ENCODE data around the gene QRSL1. TPM values are rescaled to one million over a fixed set of nuclear protein-coding genes. Genes with fewer than 3 reads are reported as not detected.

QRSL1 gene
- total RNA-seq, 1 experiment from 2014 or later = 61.4 TPM

DNA sequence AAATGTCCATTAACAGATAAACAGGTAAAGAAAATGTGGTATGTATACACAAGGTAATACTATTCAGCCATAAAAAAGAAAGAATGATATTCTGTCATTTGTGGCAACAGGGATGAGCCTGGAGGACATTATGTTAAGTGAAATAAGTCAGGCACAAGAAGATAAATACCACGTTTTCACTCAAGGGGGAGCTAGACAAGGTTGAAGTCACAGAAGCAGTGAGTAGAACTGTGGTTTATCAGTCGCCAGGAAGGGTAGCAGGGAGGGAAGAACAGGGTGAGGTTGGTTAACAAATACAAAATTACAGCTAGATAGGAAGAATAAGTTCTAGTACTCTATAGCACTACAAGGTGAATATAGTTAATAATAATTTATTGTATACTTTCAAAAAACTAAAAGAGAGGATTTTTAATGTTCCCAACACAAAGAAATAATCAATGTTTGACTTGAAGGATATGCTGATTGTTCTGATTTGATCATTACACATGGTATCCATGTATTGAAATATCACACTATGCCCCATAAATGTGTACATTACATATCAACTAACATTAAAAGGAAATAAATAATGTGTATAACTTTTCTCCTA is 21.2 kb upstream of the QRSL1 start:
- no peaks in the 10 kb centered on the region for H3K9me2 ChIP-seq (replicated peaks; ENCODE audit: insufficient read depth, low read length)
- peak overlapping the region; percentile 56 for H3K4me2 ChIP-seq (ENCODE audit: low read depth, low read length, poor library complexity, severe bottlenecking)
- no peaks in the 10 kb centered on the region for H4K20me1 ChIP-seq (ENCODE audit: insufficient read depth, low read depth, low read length)
- no peaks in the 10 kb centered on the region for H3K27me3 ChIP-seq (ENCODE audit: low read length)
- DNase-seq = peak; percentile 93
- peak overlapping the region; percentile 9; the same call in 1 of the 2 replicates for H3K4me3 ChIP-seq (ENCODE audit: low read length)
- H2AFZ ChIP-seq (ENCODE audit: low read length) = no peak overlapping the region
- peaks cover 67% of the 10 kb centered on the region for H3K4me1 ChIP-seq (ENCODE audit: low read length)
- H3K9me3 ChIP-seq (ENCODE audit: low read length) = no peaks in the 10 kb centered on the region
- H3K79me2 ChIP-seq (ENCODE audit: low read length) = peaks cover 25% of the 10 kb centered on the region
- peaks cover 34% of the 10 kb centered on the region; the same call in 1 of the 2 replicates for H3K36me3 ChIP-seq (ENCODE audit: insufficient read depth, low read length)
- H3K9ac ChIP-seq (ENCODE audit: low read length) = no peak overlapping the region
- peak overlapping the region; percentile 84 for H3K27ac ChIP-seq (ENCODE audit: low read length)

GRCh38 chr6:106609699-106610098 is 19.7 kb upstream of the QRSL1 start:
- Histone ChIP-seq H3K4me2 (ENCODE audit: low read depth, low read length, poor library complexity, severe bottlenecking) (no peak overlapping the region), H3K4me1 (ENCODE audit: low read length) (peaks cover 65% of the 10 kb centered on the region)

GRCh38 chr6:106611030-106611429 is 18.3 kb upstream of the QRSL1 start:
- Histone ChIP-seq H3K4me3 (ENCODE audit: low read length) (no peak overlapping the region), H2AFZ (ENCODE audit: low read length) (no peak overlapping the region), H4K20me1 (ENCODE audit: insufficient read depth, low read depth, low read length) (no peaks in the 10 kb centered on the region), H3K9me3 (ENCODE audit: low read length) (no peaks in the 10 kb centered on the region), H3K4me1 (ENCODE audit: low read length) (peaks cover 73% of the 10 kb centered on the region), H3K9me2 (replicated peaks; ENCODE audit: insufficient read depth, low read length) (no peaks in the 10 kb centered on the region), H3K27ac (ENCODE audit: low read length) (peak overlapping the region; percentile 68), H3K9ac (ENCODE audit: low read length) (no peak overlapping the region), H3K36me3 (ENCODE audit: insufficient read depth, low read length) (peaks cover 31% of the 10 kb centered on the region; the same call in 1 of the 2 replicates), H3K79me2 (ENCODE audit: low read length) (peaks cover 24% of the 10 kb centered on the region), H3K4me2 (ENCODE audit: low read depth, low read length, poor library complexity, severe bottlenecking) (peak overlapping the region; percentile 11), H3K27me3 (ENCODE audit: low read length) (no peaks in the 10 kb centered on the region)
- no peak for DNase-seq

More at GRCh38 chr6:106609699-106610098, 19.7 kb upstream of the QRSL1 start:
- Histone ChIP-seq H3K27me3 (ENCODE audit: low read length) (no peaks in the 10 kb centered on the region), H2AFZ (ENCODE audit: low read length) (no peak overlapping the region), H3K79me2 (ENCODE audit: low read length) (peaks cover 30% of the 10 kb centered on the region), H3K9me2 (replicated peaks; ENCODE audit: insufficient read depth, low read length) (no peaks in the 10 kb centered on the region), H3K9ac (ENCODE audit: low read length) (peak overlapping the region; percentile 25; the same call in 1 of the 2 replicates), H4K20me1 (ENCODE audit: insufficient read depth, low read depth, low read length) (no peaks in the 10 kb centered on the region), H3K27ac (ENCODE audit: low read length) (peak overlapping the region; percentile 84), H3K4me3 (ENCODE audit: low read length) (no peak overlapping the region), H3K36me3 (ENCODE audit: insufficient read depth, low read length) (peaks cover 33% of the 10 kb centered on the region; the same call in 1 of the 2 replicates), H3K9me3 (ENCODE audit: low read length) (no peaks in the 10 kb centered on the region)
- peak; percentile 84 for DNase-seq

DNA sequence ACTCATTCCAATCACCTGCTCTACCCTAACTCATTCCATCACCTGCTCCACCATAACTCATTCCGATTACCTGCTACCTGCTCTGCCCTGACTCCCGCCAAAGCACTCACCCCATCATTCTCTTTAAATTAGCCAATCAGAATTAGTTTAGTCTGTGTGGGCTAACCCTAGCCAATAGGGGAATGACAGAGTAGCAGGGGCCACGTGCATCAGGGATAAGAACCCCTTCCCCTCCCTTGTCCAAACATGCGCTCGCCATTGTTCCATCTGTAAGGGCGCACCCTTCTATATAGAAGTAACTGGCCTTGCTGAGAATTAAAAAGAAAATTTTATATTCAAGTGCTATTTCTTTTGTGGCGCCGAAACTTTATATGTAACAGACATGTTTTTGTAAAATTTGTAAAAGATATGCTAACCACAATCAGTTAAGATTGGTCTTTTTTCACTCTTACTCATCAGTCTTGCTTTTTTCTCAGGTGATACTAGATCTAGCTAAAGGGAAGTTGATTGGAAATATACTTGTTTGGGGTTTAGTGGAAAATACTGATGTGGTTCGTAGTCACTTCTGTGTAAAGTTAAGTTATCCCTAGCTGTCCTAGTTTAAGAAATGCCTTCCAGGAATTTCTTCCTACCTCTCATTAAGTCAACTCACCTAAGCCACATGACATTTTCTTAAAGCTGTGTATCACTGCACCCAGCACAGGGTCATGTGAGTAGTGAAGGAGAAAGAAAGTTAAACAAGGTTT is 16.5 kb upstream of the QRSL1 start:
- Histone ChIP-seq H3K9me3 (ENCODE audit: low read length) (no peaks in the 10 kb centered on the region), H3K9ac (ENCODE audit: low read length) (no peak overlapping the region), H3K27ac (ENCODE audit: low read length) (peak overlapping the region; percentile 85; the same call in 1 of the 2 replicates), H2AFZ (ENCODE audit: low read length) (no peak overlapping the region), H3K9me2 (replicated peaks; ENCODE audit: insufficient read depth, low read length) (no peaks in the 10 kb centered on the region), H4K20me1 (ENCODE audit: insufficient read depth, low read depth, low read length) (no peaks in the 10 kb centered on the region), H3K4me1 (ENCODE audit: low read length) (peaks cover 68% of the 10 kb centered on the region), H3K79me2 (ENCODE audit: low read length) (peaks cover 9% of the 10 kb centered on the region), H3K36me3 (ENCODE audit: insufficient read depth, low read length) (peaks cover 29% of the 10 kb centered on the region; the same call in 1 of the 2 replicates), H3K27me3 (ENCODE audit: low read length) (no peaks in the 10 kb centered on the region), H3K4me3 (ENCODE audit: low read length) (no peak overlapping the region), H3K4me2 (ENCODE audit: low read depth, low read length, poor library complexity, severe bottlenecking) (no peak overlapping the region)
- no peak for DNase-seq

DNA sequence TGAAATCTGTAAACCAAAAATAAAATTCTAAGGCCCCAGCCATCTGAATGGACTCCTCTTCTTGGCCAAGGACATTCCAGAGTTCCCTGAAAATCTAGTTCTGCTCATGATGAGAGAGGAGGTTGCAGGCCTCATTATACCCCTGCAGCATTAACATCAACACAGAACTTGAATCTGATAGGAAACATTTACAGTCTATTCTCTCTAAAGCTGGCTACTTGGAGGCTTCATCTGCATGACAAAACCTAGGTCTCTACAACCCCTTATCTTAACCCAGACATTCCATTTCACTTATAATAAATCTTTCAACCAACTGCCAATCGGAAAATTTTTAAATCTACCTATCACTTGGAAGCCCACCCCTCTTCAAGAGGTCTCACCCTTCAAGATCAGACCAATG is 15.8 kb upstream of the QRSL1 start:
- Histone ChIP-seq H3K79me2 (ENCODE audit: low read length) (peaks cover 6% of the 10 kb centered on the region; the same call in 1 of the 2 replicates), H3K27me3 (ENCODE audit: low read length) (no peaks in the 10 kb centered on the region), H3K9me2 (replicated peaks; ENCODE audit: insufficient read depth, low read length) (no peaks in the 10 kb centered on the region), H3K36me3 (ENCODE audit: insufficient read depth, low read length) (peaks cover 32% of the 10 kb centered on the region; the same call in 1 of the 2 replicates), H3K9ac (ENCODE audit: low read length) (no peak overlapping the region), H3K4me2 (ENCODE audit: low read depth, low read length, poor library complexity, severe bottlenecking) (no peak overlapping the region), H3K27ac (ENCODE audit: low read length) (peak overlapping the region; percentile 85), H3K4me1 (ENCODE audit: low read length) (peaks cover 67% of the 10 kb centered on the region), H4K20me1 (ENCODE audit: insufficient read depth, low read depth, low read length) (no peaks in the 10 kb centered on the region), H3K9me3 (ENCODE audit: low read length) (no peaks in the 10 kb centered on the region), H2AFZ (ENCODE audit: low read length) (no peak overlapping the region), H3K4me3 (ENCODE audit: low read length) (no peak overlapping the region)
- no peak for DNase-seq

DNA sequence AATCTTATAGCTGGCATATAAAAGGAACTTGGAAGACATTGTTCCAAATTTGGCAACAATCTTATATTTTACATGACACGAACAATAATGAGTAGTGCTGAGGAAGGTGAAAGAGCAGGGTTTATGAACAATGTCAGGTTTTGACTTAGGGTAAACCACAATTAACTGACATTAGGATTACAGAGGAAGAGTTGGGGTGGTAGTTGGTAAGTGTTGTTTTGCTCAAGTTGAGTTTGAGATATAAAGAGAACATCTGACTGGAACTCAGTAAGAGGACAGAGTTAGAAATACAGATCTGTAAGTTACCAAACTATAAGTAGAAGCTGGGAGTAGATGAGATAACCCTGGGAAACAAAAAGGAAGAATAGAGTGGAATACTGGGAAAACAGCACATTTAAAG is 15.2 kb upstream of the QRSL1 start:
- H3K79me2 ChIP-seq (ENCODE audit: low read length) = peaks cover 5% of the 10 kb centered on the region; the same call in 1 of the 2 replicates
- no peaks in the 10 kb centered on the region for H3K9me3 ChIP-seq (ENCODE audit: low read length)
- 0 out of 2 replicates have a peak overlapping the region, but pooled peaks have one; percentile 16 for H2AFZ ChIP-seq (ENCODE audit: low read length)
- H3K9me2 ChIP-seq (replicated peaks; ENCODE audit: insufficient read depth, low read length) = no peaks in the 10 kb centered on the region
- no peak for DNase-seq
- H4K20me1 ChIP-seq (ENCODE audit: insufficient read depth, low read depth, low read length) = no peaks in the 10 kb centered on the region
- H3K9ac ChIP-seq (ENCODE audit: low read length) = peak overlapping the region; percentile 46
- H3K27ac ChIP-seq (ENCODE audit: low read length) = peak overlapping the region; percentile 85
- peaks cover 67% of the 10 kb centered on the region for H3K4me1 ChIP-seq (ENCODE audit: low read length)
- H3K27me3 ChIP-seq (ENCODE audit: low read length) = no peaks in the 10 kb centered on the region
- H3K36me3 ChIP-seq (ENCODE audit: insufficient read depth, low read length) = peaks cover 34% of the 10 kb centered on the region; the same call in 1 of the 2 replicates
- H3K4me2 ChIP-seq (ENCODE audit: low read depth, low read length, poor library complexity, severe bottlenecking) = peak overlapping the region; percentile 50
- H3K4me3 ChIP-seq (ENCODE audit: low read length) = no peak overlapping the region

DNA sequence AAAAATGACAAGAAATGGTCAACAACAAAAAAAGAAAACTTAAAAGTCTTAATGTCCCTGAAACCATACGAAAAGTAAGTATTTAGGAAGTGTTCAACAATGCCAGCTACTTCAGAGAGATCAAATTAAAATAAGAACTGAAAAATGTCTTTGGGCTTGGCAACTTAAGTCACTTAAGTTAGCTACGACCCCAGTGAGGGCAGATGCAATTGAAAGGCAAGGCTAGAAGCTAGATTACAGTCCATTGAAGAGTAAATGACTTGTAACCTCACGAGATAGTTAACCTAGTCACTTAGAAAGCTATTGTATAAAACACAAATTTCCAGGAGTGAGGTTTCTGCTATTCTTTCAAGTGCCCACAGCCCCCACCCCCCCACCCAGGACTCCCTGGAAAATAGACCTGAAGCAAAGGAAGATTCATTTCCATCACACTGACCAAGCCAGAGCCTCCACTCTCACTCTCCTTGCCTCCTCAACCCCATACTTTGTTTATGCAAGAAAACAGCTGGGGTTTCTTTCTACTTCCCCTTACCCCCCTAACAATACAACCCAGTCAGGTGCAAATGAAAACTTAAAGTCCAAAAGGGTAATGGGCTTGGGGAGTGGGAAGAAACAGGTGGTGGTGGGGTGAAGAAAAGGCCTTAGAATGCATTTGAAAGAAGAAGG is 14.7 kb upstream of the QRSL1 start:
- H4K20me1 ChIP-seq (ENCODE audit: insufficient read depth, low read depth, low read length) = no peaks in the 10 kb centered on the region
- H2AFZ ChIP-seq (ENCODE audit: low read length) = 0 out of 2 replicates have a peak overlapping the region, but pooled peaks have one; percentile 16
- H3K79me2 ChIP-seq (ENCODE audit: low read length) = peaks cover 5% of the 10 kb centered on the region; the same call in 1 of the 2 replicates
- peak; percentile 54 for DNase-seq
- peaks cover 61% of the 10 kb centered on the region for H3K4me1 ChIP-seq (ENCODE audit: low read length)
- peak overlapping the region; percentile 50 for H3K4me2 ChIP-seq (ENCODE audit: low read depth, low read length, poor library complexity, severe bottlenecking)
- H3K36me3 ChIP-seq (ENCODE audit: insufficient read depth, low read length) = peaks cover 34% of the 10 kb centered on the region; the same call in 1 of the 2 replicates
- peak overlapping the region; percentile 85 for H3K27ac ChIP-seq (ENCODE audit: low read length)
- H3K9ac ChIP-seq (ENCODE audit: low read length) = peak overlapping the region; percentile 46
- no peaks in the 10 kb centered on the region for H3K9me2 ChIP-seq (replicated peaks; ENCODE audit: insufficient read depth, low read length)
- H3K9me3 ChIP-seq (ENCODE audit: low read length) = no peaks in the 10 kb centered on the region
- H3K4me3 ChIP-seq (ENCODE audit: low read length) = no peak overlapping the region
- no peaks in the 10 kb centered on the region for H3K27me3 ChIP-seq (ENCODE audit: low read length)
